Measurements from ENCODE around the gene EMC7.
"Not testable (repeated sequence)": the region's sequence is repeated elsewhere in the genome, so short reads cannot be mapped to it uniquely, and the experiment has no call there.

The EMC7 gene

GRCh38 chr15:34084086-34084485 lies 17.6 kb downstream of the EMC7 start:
- DNase-seq = no peak

- no peak for DNase-seq
Observed at GRCh38 chr15:34079904-34080303, 21.8 kb downstream of the EMC7 start.

DNA sequence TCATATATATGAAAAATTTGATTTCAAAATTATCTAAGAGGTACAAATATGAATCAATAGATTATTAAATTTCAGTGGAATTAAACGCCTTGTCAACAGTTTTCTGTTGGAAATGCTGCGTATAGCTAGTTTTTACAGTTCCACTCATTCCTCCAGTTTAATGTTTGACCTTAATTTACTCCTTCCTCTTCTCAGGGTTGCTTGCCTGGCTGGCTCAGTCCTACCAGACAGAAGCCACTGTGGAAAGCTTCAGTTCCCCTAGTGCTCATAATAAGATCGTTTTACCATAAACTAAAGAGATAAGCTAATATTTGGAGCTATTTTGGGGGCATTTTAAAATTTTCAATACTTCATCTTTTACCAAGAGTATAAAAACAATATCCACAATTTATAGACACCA lies 22.8 kb downstream of the EMC7 start:
- no peak for DNase-seq

DNA sequence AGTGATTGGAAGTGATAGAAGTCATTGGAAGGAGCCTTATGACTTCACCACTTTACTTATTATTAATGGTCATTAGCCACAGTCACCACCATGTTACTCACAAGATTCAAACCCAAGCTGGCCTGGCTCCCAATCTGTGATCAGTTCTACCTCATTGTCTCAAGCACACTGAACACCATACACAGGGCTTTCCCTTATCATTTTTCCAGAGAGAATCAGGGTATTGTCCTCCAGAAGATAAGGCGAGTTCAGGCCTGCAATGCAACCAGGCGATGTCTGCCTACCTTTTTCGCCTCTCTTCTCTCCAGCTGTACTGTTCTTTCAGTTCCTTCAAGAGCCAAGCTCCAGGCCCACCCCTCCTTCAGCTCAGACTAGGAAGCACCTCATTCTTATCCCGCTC lies 24.9 kb downstream of the EMC7 start:
- DNase-seq = no peak

DNA sequence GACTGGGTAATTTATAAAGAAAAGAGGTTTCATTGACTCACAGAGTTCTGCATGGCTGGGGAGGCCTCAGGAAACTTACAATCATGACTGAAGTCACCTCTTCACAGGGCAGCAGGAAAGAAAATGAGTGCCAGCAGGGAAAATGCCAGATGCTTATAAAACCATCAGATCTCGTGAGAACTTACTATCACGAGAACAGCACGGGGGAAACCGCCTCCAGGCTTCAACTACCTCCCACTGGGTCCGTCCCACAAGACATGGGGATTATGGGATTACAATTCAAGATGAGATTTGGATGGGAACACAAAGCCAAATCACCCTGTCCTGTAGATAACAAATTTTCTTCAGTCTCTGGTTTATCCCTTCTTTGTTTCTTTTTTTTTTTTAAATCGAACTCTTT lies 31.7 kb downstream of the EMC7 start:
- no peak for DNase-seq

GRCh38 chr15:34065941-34066340 lies 35.7 kb downstream of the EMC7 start:
- DNase-seq = no peak

- no peak for DNase-seq
Observed at GRCh38 chr15:34065261-34065660, 36.4 kb downstream of the EMC7 start.

- no peak for DNase-seq
Observed at GRCh38 chr15:34064438-34064837, 37.2 kb downstream of the EMC7 start.

DNA sequence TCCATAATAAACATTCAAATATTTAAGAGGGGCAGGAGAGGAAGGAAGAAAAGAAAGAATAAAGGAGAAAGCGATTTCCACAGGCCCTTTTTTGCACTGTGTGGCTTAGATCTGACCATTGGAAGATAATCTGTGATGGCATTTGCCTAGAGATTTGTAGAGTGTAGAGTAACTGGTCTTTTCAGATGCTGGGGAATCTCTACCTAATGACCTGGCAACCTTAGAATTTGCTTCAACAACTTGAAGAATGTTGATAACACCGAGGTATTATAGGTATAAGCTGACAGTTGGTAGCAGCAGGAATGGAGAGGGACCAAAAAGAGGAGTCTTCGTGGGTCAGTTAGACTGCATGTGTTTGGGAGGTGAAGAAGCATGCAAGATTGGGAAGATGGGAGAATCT lies 41.7 kb downstream of the EMC7 start:
- no peak for DNase-seq

- DNase-seq = no peak
Observed at GRCh38 chr15:34059476-34059875, 42.2 kb downstream of the EMC7 start.

GRCh38 chr15:34056911-34057310 lies 44.8 kb downstream of the EMC7 start:
- no peak for DNase-seq

- no peak for DNase-seq
Observed at GRCh38 chr15:34055868-34056595, 45.6 kb downstream of the EMC7 start.

GRCh38 chr15:34054081-34054707 lies 47.5 kb downstream of the EMC7 start:
- DNase-seq = no peak

- DNase-seq = not testable (repeated sequence)
Observed at GRCh38 chr15:34050385-34050784, 51.3 kb downstream of the EMC7 start.

DNA sequence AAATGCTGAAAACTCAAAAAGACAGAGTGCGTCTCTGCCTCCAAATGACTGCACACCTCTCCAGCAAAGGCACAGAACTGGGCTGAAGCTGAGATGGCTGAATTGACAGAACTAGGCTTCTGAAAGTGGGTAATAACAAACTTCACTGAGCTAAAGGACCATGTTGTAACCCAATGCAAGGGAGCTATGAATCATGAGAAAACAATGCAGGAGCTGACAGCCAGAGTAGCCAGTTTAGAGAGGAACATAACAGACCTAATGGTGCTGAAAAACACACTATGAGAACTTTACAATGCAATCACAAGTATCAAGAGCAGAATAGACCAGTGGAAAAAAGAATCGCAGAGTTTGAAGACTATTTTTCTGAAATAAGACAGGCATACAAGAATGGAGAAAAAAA lies 52.5 kb downstream of the EMC7 start:
- DNase-seq = no peak

DNA sequence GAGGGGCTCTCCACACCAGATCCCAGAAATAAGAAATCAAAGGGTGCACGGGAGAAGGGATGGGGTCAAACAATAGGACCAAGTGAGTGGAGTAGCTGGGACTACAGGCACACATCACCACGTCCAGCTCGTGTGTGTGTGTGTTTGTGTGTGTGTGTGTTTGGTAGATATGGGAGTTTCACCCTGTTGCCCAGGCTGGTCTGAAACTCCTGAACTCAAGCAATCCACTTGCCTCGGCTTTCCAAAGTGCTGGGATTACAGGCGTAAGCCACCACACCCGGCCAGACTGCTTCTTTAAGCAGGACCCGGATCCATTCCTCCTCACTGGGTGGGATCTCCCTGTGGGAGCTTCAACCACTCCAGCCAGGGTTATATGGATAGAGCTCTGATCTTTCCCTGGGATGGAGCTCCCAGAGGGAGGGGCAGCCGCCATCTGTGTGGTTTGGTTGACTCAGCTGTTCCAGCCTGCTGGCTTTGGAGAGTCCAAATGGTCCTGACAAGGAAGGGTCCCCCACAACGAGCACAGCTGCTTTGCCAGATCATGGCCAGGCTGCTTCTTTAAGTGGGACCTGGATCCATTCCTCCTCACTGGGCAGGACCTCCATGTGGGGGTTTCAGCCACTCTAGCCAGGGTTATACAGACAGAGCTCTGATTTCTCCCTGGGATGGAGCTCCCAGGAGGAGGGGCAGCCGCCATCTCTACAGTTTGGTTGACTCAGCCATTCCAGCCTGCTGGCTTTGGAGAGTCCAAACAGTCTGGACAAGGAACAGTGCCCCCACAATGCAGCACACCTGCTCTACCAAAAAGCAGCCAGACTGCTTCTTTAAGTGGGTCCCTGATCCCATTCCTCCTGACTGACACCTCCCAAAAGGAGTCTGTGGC lies 53.5 kb downstream of the EMC7 start:
- DNase-seq = no peak

DNA sequence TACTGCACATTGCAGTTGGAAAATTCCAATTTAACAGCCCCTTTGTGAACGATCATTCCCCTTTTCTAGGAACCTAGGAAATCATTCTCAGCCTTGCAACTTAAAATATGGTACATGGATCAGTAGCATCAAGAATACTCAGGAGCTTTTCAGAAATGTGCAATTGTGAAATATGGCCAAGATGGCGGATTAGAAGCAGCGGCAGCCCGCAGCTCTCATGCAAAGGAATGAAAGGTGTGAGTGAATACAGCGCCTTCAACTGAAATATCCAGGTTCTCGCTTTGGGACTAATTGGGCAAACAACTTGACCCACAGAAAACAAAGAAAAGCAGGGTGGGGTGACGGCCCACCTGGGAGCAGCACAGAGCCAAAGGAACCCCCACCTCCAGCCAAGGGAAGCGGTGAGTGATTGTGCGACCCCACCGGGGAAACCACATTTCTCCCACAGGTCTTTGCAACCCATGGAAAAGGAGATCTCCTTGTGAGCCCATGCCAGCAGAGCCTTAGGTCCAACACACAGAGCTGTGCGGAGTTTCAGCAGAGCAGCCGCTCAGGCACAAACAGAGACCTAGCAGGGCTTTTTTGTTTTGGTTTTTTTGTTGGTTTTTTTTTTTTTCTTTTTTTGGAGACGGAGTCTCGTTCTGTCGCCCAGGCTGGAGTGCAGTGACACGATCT lies 55.1 kb downstream of the EMC7 start:
- no peak for DNase-seq

DNA sequence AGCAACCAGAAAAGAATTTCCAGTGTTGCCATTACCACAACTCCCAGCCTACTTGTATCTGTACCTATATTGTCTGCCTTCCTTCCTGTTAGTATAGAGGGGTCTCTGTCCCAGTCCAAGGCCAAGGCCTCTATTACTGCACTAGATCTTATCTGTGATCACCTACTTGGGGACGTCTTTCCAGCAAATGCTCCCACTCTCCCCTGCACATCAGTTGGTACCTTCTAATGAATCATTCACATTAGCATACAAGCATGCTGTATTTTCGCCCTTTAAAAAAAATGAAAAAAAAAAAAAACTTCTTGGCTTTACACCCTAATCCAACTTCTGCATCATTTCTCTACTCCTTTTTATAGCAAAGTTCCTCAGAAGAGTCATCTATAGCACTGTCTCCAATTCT lies 57.8 kb downstream of the EMC7 start:
- DNase-seq = no peak

DNA sequence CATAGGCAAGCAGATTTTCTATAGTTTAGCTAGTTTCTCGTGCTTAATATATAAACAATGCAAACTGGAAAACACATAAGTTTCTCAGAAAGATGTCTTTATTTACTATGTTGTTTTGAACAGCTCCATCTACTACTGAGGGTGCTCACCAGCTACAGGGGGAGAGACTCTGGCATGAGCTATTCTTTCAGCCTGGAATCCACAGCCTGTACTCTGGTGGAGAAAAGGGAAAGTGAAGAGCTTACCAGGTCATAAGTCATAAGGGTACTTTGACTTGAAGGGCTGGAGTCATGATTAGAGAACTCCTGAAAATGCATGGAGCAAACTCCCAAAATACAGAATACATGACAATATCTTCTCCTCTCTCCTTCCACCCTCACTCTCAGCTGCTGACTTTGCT lies 58.3 kb downstream of the EMC7 start:
- DNase-seq = no peak

DNA sequence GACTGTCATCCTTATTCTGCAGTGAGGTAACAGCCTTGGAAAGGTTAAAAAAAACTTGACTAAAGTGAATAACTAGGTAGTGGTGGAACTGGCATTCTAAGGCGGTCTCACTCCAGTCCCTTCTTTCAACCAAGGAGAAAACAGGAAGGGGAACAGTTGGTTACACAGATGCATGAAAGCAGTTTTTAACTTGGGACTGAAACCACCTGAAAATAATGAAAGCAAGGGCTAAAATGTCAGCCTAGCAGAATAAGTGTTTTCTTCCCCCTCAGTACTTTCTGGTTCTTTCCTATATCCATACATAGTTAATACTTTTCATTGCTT lies 61.9 kb downstream of the EMC7 start:
- no peak for DNase-seq

GRCh38 chr15:34038871-34039789 lies 62.5 kb downstream of the EMC7 start, which contains the start of gene AVEN:
Gene AVEN (minus strand): TSS chr15:34039204. CDS start chr15:34039046, 158 bp downstream.
- peak; percentile 76 for DNase-seq
